AG04450 (cell line): Measurements from ENCODE around the gene NRL. TPM values are rescaled to one million over a fixed set of nuclear protein-coding genes. Genes with fewer than 3 reads are reported as not detected.

Experiments used
- CTCF ChIA-PET: fragments of 300-600, 350-600 bp; formaldehyde crosslinking; extraction: SDS; loops from one replicate; lab custom pipeline; 2022; ENCODE audit warnings: antibody characterized with exemption, inconsistent platforms; lab: Charles Lee
- POLR2A ChIA-PET: fragments of 350-600 bp; formaldehyde crosslinking; extraction: SDS; loops from one replicate; lab custom pipeline; 2021; ENCODE audit warnings: antibody characterized with exemption, inconsistent platforms; lab: Yijun Ruan, JAX
- DNase-seq: peaks from one replicate; pipeline ENCODE4 v3.0.0-alpha.2; 2011; ENCODE audit warnings: low read depth, low spot score
- H3K27ac ChIP-seq: one replicate; pipeline ENCODE4 v1.5.1; 2012; ENCODE audit warnings: low read depth, low read length, control low read depth
- H3K27me3 ChIP-seq: one replicate; pipeline ENCODE4 v1.6.0; 2012; ENCODE audit warnings: low read length; ENCODE audit not compliant: control insufficient read depth, insufficient read depth
- H3K4me3 ChIP-seq: 2 replicates; pipeline ENCODE4 v1.5.1; 2011; ENCODE audit warnings: mild to moderate bottlenecking, low read depth, low read length, control low read depth
- H3K9me3 ChIP-seq: 2 replicates; pipeline ENCODE4 v1.5.1; 2012; ENCODE audit warnings: low read length; ENCODE audit not compliant: control insufficient read depth, insufficient read depth
- polyA plus RNA-seq: library from polyadenylated mRNA; depleted of rRNA; stranded (reverse); fragments of >200 nt; gene quantifications from 2 replicates; pipeline ENCODE4 v1.2.3, GENCODE V29; 2011
- TF ChIP-seq, protein P1 (sequence below): IDR thresholded peaks from 2 replicates; pipeline ENCODE4 v1.5.1; 2011; ENCODE audit warnings: low read depth, low read length, control low read depth, inconsistent platforms

Gene NRL
- polyA plus RNA-seq, 1 experiment: 0.41 TPM

GRCh38 chr14:24103451-24103850 lies 11.3 kb downstream of the NRL start:
- TF ChIP-seq, protein P1, sequence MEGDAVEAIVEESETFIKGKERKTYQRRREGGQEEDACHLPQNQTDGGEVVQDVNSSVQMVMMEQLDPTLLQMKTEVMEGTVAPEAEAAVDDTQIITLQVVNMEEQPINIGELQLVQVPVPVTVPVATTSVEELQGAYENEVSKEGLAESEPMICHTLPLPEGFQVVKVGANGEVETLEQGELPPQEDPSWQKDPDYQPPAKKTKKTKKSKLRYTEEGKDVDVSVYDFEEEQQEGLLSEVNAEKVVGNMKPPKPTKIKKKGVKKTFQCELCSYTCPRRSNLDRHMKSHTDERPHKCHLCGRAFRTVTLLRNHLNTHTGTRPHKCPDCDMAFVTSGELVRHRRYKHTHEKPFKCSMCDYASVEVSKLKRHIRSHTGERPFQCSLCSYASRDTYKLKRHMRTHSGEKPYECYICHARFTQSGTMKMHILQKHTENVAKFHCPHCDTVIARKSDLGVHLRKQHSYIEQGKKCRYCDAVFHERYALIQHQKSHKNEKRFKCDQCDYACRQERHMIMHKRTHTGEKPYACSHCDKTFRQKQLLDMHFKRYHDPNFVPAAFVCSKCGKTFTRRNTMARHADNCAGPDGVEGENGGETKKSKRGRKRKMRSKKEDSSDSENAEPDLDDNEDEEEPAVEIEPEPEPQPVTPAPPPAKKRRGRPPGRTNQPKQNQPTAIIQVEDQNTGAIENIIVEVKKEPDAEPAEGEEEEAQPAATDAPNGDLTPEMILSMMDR: no peak
- DNase-seq: no peak
- ChIA-PET CTCF (interaction anchor here (10.7 kb wide), 1 partner anchor 9 kb away, joined by 212 read pairs; the partner anchor contains the start of gene PCK2), POLR2A (interaction anchor here (0.7 kb wide), 1 partner anchor 96 kb away, joined by 3 read pairs; no protein-coding TSS in a partner anchor)
- Histone ChIP-seq H3K27ac (no peak overlapping the region), H3K4me3 (no peak overlapping the region), H3K27me3 (no peaks in the 10 kb centered on the region), H3K9me3 (peaks cover 4% of the 10 kb centered on the region)

- H3K27ac ChIP-seq: no peak overlapping the region
- H3K27me3 ChIP-seq: no peaks in the 10 kb centered on the region
- peaks cover 4% of the 10 kb centered on the region for H3K9me3 ChIP-seq
- CTCF ChIA-PET: interaction anchor here (0.6 to 10.7 kb wide), 3 partner anchors 8 to 44 kb away, joined by 3 to 212 read pairs (median 4); partner anchors contain the start of gene PCK2
- no peak for DNase-seq
- TF ChIP-seq, protein P1: no peak
- POLR2A ChIA-PET: interaction anchor here (0.8 kb wide), 1 partner anchor 9 kb away, joined by 3 read pairs; the partner anchor contains the start of gene PCK2
- H3K4me3 ChIP-seq: no peak overlapping the region
Measured at GRCh38 chr14:24102357-24103048, 12.2 kb downstream of the NRL start.

GRCh38 chr14:24100982-24101494 lies 13.7 kb downstream of the NRL start:
- Histone ChIP-seq H3K27me3 (no peaks in the 10 kb centered on the region), H3K4me3 (no peak overlapping the region), H3K9me3 (peaks cover 4% of the 10 kb centered on the region), H3K27ac (no peak overlapping the region)
- TF ChIP-seq, protein P1: no peak
- CTCF ChIA-PET: interaction anchor here (1.3 to 10.7 kb wide), 2 partner anchors 7 to 8 kb away, joined by 5 to 212 read pairs; partner anchors contain the start of gene PCK2
- no peak for DNase-seq
- POLR2A ChIA-PET: no interaction called here

DNA sequence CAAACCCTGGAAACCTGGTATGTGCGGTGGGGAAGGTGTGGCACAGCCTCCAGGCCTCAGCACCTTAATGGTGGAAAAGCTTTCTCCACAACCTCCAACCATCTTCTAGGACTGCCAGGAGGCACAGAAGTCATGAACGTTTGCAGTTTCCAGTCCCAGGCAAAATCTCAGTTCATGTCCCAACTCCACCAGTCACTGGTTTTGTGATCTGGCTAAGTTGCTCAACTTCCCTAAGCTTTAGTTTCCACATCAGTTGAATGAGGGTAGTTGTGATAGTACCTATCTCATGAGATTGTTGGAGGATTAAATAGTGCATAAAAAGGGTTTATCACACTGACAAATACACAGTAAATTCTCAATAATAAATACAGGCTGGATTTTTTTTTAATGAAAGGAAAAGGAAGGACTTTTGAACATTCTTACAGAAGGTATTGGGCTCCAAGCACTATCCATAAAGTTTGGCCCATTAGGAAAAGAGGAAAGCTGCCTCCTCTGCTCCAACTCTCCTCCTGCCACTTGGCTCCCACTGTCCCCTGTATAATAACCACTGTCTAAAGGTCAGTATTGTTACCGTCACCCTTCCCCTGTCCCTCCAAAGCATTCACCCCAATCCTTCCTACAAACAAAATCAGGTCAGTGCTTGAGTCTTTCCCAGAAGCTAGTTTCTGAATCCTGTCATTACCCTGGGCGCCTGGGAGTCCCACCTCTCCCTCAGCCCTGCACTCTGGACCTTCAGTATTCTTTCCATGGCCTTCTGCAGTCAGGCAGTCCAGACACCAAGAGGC lies 14.4 kb downstream of the NRL start:
- ChIA-PET POLR2A (no interaction called here), CTCF (interaction anchor here (0.7 to 10.7 kb wide), 3 partner anchors 6 to 61 kb away, joined by 3 to 212 read pairs (median 5); partner anchors contain the start of genes IRF9 and PCK2)
- DNase-seq: no peak
- TF ChIP-seq, protein P1: no peak
- Histone ChIP-seq H3K9me3 (peaks cover 4% of the 10 kb centered on the region), H3K27me3 (no peaks in the 10 kb centered on the region), H3K27ac (no peak overlapping the region), H3K4me3 (no peak overlapping the region)
